Measurements from ENCODE around the gene COL9A1. TPM values are rescaled to one million over a fixed set of nuclear protein-coding genes. Genes with fewer than 3 reads are reported as not detected.

The COL9A1 gene
- total RNA-seq, 1 donor from 2014 or later, result 0.08 TPM

GRCh38 chr6:70307008-70307407 is 4.1 kb upstream of the COL9A1 start:
- H3K9me3 ChIP-seq (replicated peaks), result no peaks in the 10 kb centered on the region
- peaks cover 14% of the 10 kb centered on the region for H3K27me3 ChIP-seq (ENCODE audit: low read depth)
- no peaks in the 10 kb centered on the region for H3K36me3 ChIP-seq
- no peaks in the 10 kb centered on the region for H3K4me1 ChIP-seq
- TF ChIP-seq CTCF (IDR thresholded peaks at IDR 0.05; ENCODE audit: borderline replicate concordance), result no peak
- no peak overlapping the region for H3K27ac ChIP-seq (replicated peaks)
- intact Hi-C loops (cut with micrococcal nuclease), result no loop called here
- H3K4me3 ChIP-seq, result no peak overlapping the region
- DNase-seq, result no peak

GRCh38 chr6:70304616-70305015 is 1.7 kb upstream of the COL9A1 start:
- Histone ChIP-seq H3K4me1 (no peaks in the 10 kb centered on the region), H3K36me3 (no peaks in the 10 kb centered on the region), H3K4me3 (no peak overlapping the region), H3K27me3 (ENCODE audit: low read depth) (peaks cover 22% of the 10 kb centered on the region), H3K9me3 (replicated peaks) (no peaks in the 10 kb centered on the region), H3K27ac (replicated peaks) (peak overlapping the region; percentile 33)
- intact Hi-C loops (cut with micrococcal nuclease), result no loop called here
- no peak for TF ChIP-seq CTCF (IDR thresholded peaks at IDR 0.05; ENCODE audit: borderline replicate concordance)
- no peak for DNase-seq

GRCh38 chr6:70299456-70299855 is 3.4 kb downstream of the COL9A1 start:
- Histone ChIP-seq H3K36me3 (no peaks in the 10 kb centered on the region), H3K9me3 (replicated peaks) (no peaks in the 10 kb centered on the region), H3K4me1 (peaks cover 7% of the 10 kb centered on the region), H3K27ac (replicated peaks) (no peak overlapping the region), H3K27me3 (ENCODE audit: low read depth) (peaks cover 15% of the 10 kb centered on the region), H3K4me3 (no peak overlapping the region)
- no peak for DNase-seq
- intact Hi-C loops (cut with micrococcal nuclease), result no loop called here
- TF ChIP-seq CTCF (IDR thresholded peaks at IDR 0.05; ENCODE audit: borderline replicate concordance), result no peak

GRCh38 chr6:70298068-70298467 is 4.8 kb downstream of the COL9A1 start:
- TF ChIP-seq CTCF (IDR thresholded peaks at IDR 0.05; ENCODE audit: borderline replicate concordance), result no peak
- Histone ChIP-seq H3K27me3 (ENCODE audit: low read depth) (peaks cover 8% of the 10 kb centered on the region), H3K4me1 (peaks cover 7% of the 10 kb centered on the region), H3K36me3 (no peaks in the 10 kb centered on the region), H3K27ac (replicated peaks) (no peak overlapping the region), H3K4me3 (no peak overlapping the region), H3K9me3 (replicated peaks) (no peaks in the 10 kb centered on the region)
- intact Hi-C loops (cut with micrococcal nuclease), result no loop called here
- DNase-seq, result no peak

- H3K9me3 ChIP-seq (replicated peaks), result no peaks in the 10 kb centered on the region
- no peak for TF ChIP-seq CTCF (IDR thresholded peaks at IDR 0.05; ENCODE audit: borderline replicate concordance)
- DNase-seq, result no peak
- no peaks in the 10 kb centered on the region for H3K27me3 ChIP-seq (ENCODE audit: low read depth)
- no peaks in the 10 kb centered on the region for H3K36me3 ChIP-seq
- no peak overlapping the region for H3K4me3 ChIP-seq
- intact Hi-C loops (cut with micrococcal nuclease), result no loop called here
- peaks cover 7% of the 10 kb centered on the region for H3K4me1 ChIP-seq
- H3K27ac ChIP-seq (replicated peaks), result no peak overlapping the region
Measured at GRCh38 chr6:70292193-70292592, 10.7 kb downstream of the COL9A1 start.

GRCh38 chr6:70289299-70289698 is 13.6 kb downstream of the COL9A1 start:
- H3K9me3 ChIP-seq (replicated peaks), result no peaks in the 10 kb centered on the region
- no peak overlapping the region for H3K27ac ChIP-seq (replicated peaks)
- no peak for DNase-seq
- peaks cover 13% of the 10 kb centered on the region for H3K27me3 ChIP-seq (ENCODE audit: low read depth)
- H3K4me1 ChIP-seq, result peaks cover 7% of the 10 kb centered on the region
- H3K4me3 ChIP-seq, result no peak overlapping the region
- peak; percentile 40 for TF ChIP-seq CTCF (IDR thresholded peaks at IDR 0.05; ENCODE audit: borderline replicate concordance)
- intact Hi-C loops (cut with micrococcal nuclease), result no loop called here
- H3K36me3 ChIP-seq, result no peaks in the 10 kb centered on the region
